Pancreas (tissue), 10 donors: ENCODE measurements around the gene KIAA1549. TPM values are rescaled to one million over a fixed set of nuclear protein-coding genes. Genes with fewer than 3 reads are reported as not detected.

Experiments
- ATAC-seq, 4 donors: fragments of 200-7000 bp; cut with Tn5 transposase; one replicate each; pipeline versions ENCODE4 v1.8.0 to v1.9.1; 2020; ENCODE audit warnings: mild to moderate bottlenecking in 4 of 4, moderate library complexity in 4 of 4
- DNase-seq, 6 donors: peaks; one replicate each; pipeline ENCODE4 v3.0.0-alpha.2; 2020
- FAIRE-seq: peaks from 2 replicates; lab custom pipeline; 2012; peaks lifted over from hg19 to GRCh38; lab: Jason Lieb, UNC
- H3K27ac ChIP-seq, 4 donors: fragments of 200-600 bp; sonication (generic); 1 replicate in 3 of 4; 2 replicates in 1 of 4; pipeline versions ENCODE4 v1.5.0 to v1.8.0; 2020
- H3K27me3 ChIP-seq, 4 donors: fragments of 200-600 bp; one replicate each; pipeline ENCODE4 v1.8.0; 2021
- H3K36me3 ChIP-seq, 3 donors: fragments of 200-600 bp; sonication (generic) in 1 of 3; one replicate each; pipeline versions ENCODE4 v1.5.0 to v1.8.0; 2020 to 2021
- H3K4me1 ChIP-seq, 3 donors: fragments of 200-600 bp; one replicate each; pipeline ENCODE4 v1.8.0; 2021
- H3K4me3 ChIP-seq, 4 donors: fragments of 200-600 bp; sonication (generic) in 2 of 4; one replicate each; pipeline versions ENCODE4 v1.5.0 to v1.8.0; 2020 to 2021
- H3K9me3 ChIP-seq, 4 donors: fragments of 200-600 bp; one replicate each; pipeline ENCODE4 v1.8.0; 2021
- CTCF ChIP-seq, 4 donors: fragments of 200-600 bp; sonication (generic) in 3 of 4; IDR thresholded peaks; one replicate each; pipeline versions ENCODE4 v1.5.0 to v1.8.0; 2021; ENCODE audit warnings: antibody characterized with exemption in 4 of 4
- WGBS, 2 donors: extraction: QIAGEN DNeasy Blood & Tissue Kit; methylation state at CpG; one replicate each; pipeline ENCODE4 v1.1.7; 2013; 5-methylcytosine and 5-hydroxymethylcytosine counted together
- intact Hi-C, 3 donors: fragments of 100-400 bp; cut with DNase I; formaldehyde crosslinking; loops; one replicate each; pipeline versions ENCODE4 v1.11.1 to v1.14.2; 2022
- polyA plus RNA-seq, 2 donors: library from polyadenylated mRNA; stranded (reverse); fragments of 200-250 nt; gene quantifications; one replicate each; pipeline ENCODE4 v1.2.3, GENCODE V29; 2013
- total RNA-seq, 6 donors: library from RNA; stranded (reverse); fragmentation: NEBNext Ultra II Directional in 4 of 6; extraction: Animal tissue kit (Norgen Biotek cat#: 25700) in 4 of 6; gene quantifications; one replicate each; pipeline versions ENCODE4 v1.2.1 to v1.2.4, GENCODE V29; 2021 to 2023
- donor health status: healthy with polysubstance abuse.
- donor health status: DM: no; HTN: no; CAD: no; lungs with moderate emphysema.
- donor health status: DM: no; HTN: no; CAD: no.
- donor health status: control.
- donor health status: control.
- donor health status: Bipolar disorder and iron deficiency.
- donor health status: DM: yes; HTN: yes; CAD: no.
- donor health status: DM: no; HTN: no; CAD: no.
- donor health status: DM: no; HTN: no; CAD: no.
- donor health status: DM: yes; HTN: yes; CAD: no.

The KIAA1549 gene
- total and polyA plus RNA-seq, 8 donors: 1.9 to 8.0 (median 7.0) TPM

- H3K36me3 ChIP-seq: no peaks in the 10 kb centered on the region
- H3K9me3 ChIP-seq: no peaks in the 10 kb centered on the region
- peak overlapping the region in 1 of 4 donors; percentile 23 for H3K27ac ChIP-seq
- peak in 3 of 4 donors; percentile 11 to 39 (median 34) for ATAC-seq
- 21 to 26% methylated on average over 5 of the region's 5 CpGs for WGBS, 2 donors
- peaks cover 15 to 41% (median 28%) of the 10 kb centered on the region in 3 donors for H3K4me1 ChIP-seq
- no peak overlapping the region for H3K4me3 ChIP-seq
- DNase-seq: peak in 1 of 6 donors; percentile 22
- intact Hi-C loops: no loop called here
- FAIRE-seq: no peak
- H3K27me3 ChIP-seq: no peaks in the 10 kb centered on the region
- TF ChIP-seq CTCF (IDR thresholded peaks at IDR 0.05): no peak
Observed at GRCh38 chr7:138975343-138976104, 5.7 kb downstream of the KIAA1549 start.

- peak overlapping the region in 2 of 4 donors; percentile 3 to 8 for H3K27ac ChIP-seq
- WGBS, 2 donors: 44 to 50% methylated on average over 5 of the region's 5 CpGs
Observed at GRCh38 chr7:138974675-138975292, 6.4 kb downstream of the KIAA1549 start.

GRCh38 chr7:138974103-138974502 is 7.1 kb downstream of the KIAA1549 start:
- DNase-seq (no peak), FAIRE-seq (no peak), ATAC-seq (peak in 1 of 4 donors; percentile 21)
- 51 to 55% methylated on average over 4 of the region's 4 CpGs for WGBS, 2 donors
- Histone ChIP-seq H3K4me3 (no peak overlapping the region), H3K4me1 (peaks cover 15 to 29% (median 28%) of the 10 kb centered on the region in 3 donors), H3K27ac (peak overlapping the region in 3 of 4 donors; percentile 3 to 8 (median 7)), H3K9me3 (no peaks in the 10 kb centered on the region), H3K27me3 (no peaks in the 10 kb centered on the region), H3K36me3 (no peaks in the 10 kb centered on the region)
- intact Hi-C loops: no loop called here
- TF ChIP-seq CTCF (IDR thresholded peaks at IDR 0.05): no peak

More at GRCh38 chr7:138974675-138975292, 6.4 kb downstream of the KIAA1549 start:
- Histone ChIP-seq H3K9me3 (no peaks in the 10 kb centered on the region), H3K36me3 (no peaks in the 10 kb centered on the region), H3K4me1 (peaks cover 15 to 36% (median 28%) of the 10 kb centered on the region in 3 donors), H3K4me3 (no peak overlapping the region), H3K27me3 (no peaks in the 10 kb centered on the region)
- FAIRE-seq (no peak), ATAC-seq (peak; percentile 35 to 70 (median 62)), DNase-seq (no peak)
- TF ChIP-seq CTCF (IDR thresholded peaks at IDR 0.05): no peak
- intact Hi-C loops: no loop called here

- ATAC-seq: no peak
- WGBS, 2 donors: 73 to 81% methylated on average over 6 of the region's 6 CpGs
- TF ChIP-seq CTCF (IDR thresholded peaks at IDR 0.05): no peak
- no peak for DNase-seq
- no peak overlapping the region for H3K27ac ChIP-seq
- no peaks in the 10 kb centered on the region for H3K27me3 ChIP-seq
- no peaks in the 10 kb centered on the region for H3K9me3 ChIP-seq
- FAIRE-seq: no peak
- intact Hi-C loops: no loop called here
- H3K4me1 ChIP-seq: peaks cover 8 to 21% (median 14%) of the 10 kb centered on the region in 3 donors
- no peaks in the 10 kb centered on the region for H3K36me3 ChIP-seq
- H3K4me3 ChIP-seq: no peak overlapping the region
Observed at GRCh38 chr7:138970952-138971351, 10.2 kb downstream of the KIAA1549 start.
